Caco-2 (cell line): Measurements from ENCODE around the gene LARP4. TPM values are rescaled to one million over a fixed set of nuclear protein-coding genes. Genes with fewer than 3 reads are reported as not detected.
A peak's percentile ranks its signal among the peaks of the same experiment; 100 is the strongest.

Experiments
- BruUV-seq: library from RNA; stranded (reverse); fragments of 400-500 nt; replicated peaks from 2 replicates; lab custom pipeline; 2021; lab: Mats Ljungman, UMichigan
- CTCF ChIA-PET: fragments of 300-600 bp; sonication (Branson Sonifier 250); formaldehyde crosslinking; loops from one replicate; lab custom pipeline; 2022; ENCODE audit warnings: antibody characterized with exemption; lab: Charles Lee
- POLR2A ChIA-PET: fragments of 300-600 bp; sonication (Branson Sonifier 250); formaldehyde crosslinking; loops from one replicate; lab custom pipeline; 2022; ENCODE audit warnings: antibody characterized with exemption; lab: Charles Lee
- DNase-seq, 2 experiments: peaks; one replicate each; pipeline versions ENCODE4 v3.0.0 to v3.0.0-alpha.2; 2020 to 2022
- H3K27me3 ChIP-seq: replicated peaks from 2 replicates; pipeline ENCODE4 v1.6.0; 2011; ENCODE audit warnings: low read length; ENCODE audit not compliant: control insufficient read depth, insufficient read depth
- H3K36me3 ChIP-seq: 2 replicates; pipeline ENCODE4 v1.5.1; 2011; ENCODE audit warnings: low read length; ENCODE audit not compliant: control insufficient read depth, insufficient read depth
- H3K4me1 ChIP-seq: fragments of 250-450 bp; sonication (Bioruptor Pico); 2 replicates; pipeline ENCODE4 v1.5.1; 2020; ENCODE audit warnings: mild to moderate bottlenecking
- H3K4me3 ChIP-seq: 2 replicates; pipeline ENCODE4 v1.5.1; 2011; ENCODE audit warnings: low read depth, mild to moderate bottlenecking, control low read depth, low read length
- H3K9me3 ChIP-seq: fragments of 250-450 bp; sonication (Bioruptor Pico); 2 replicates; pipeline ENCODE4 v1.5.1; 2020; ENCODE audit warnings: mild to moderate bottlenecking, moderate library complexity
- H3K27ac Mint-ChIP-seq: one replicate; pipeline ENCODE4 v1.8.0; 2022; ENCODE audit warnings: mixed read lengths; ENCODE audit not compliant: unreplicated experiment
- H3K27me3 Mint-ChIP-seq: one replicate; pipeline ENCODE4 v1.8.0; 2022; ENCODE audit warnings: mixed read lengths; ENCODE audit not compliant: insufficient read depth, unreplicated experiment
- H3K36me3 Mint-ChIP-seq: one replicate; pipeline ENCODE4 v1.8.0; 2022; ENCODE audit warnings: mild to moderate bottlenecking, mixed read lengths; ENCODE audit not compliant: insufficient read depth, unreplicated experiment
- H3K4me1 Mint-ChIP-seq: one replicate; pipeline ENCODE4 v1.8.0; 2022; ENCODE audit warnings: low read depth, mixed read lengths; ENCODE audit not compliant: unreplicated experiment
- H3K4me3 Mint-ChIP-seq: one replicate; pipeline ENCODE4 v1.8.0; 2022; ENCODE audit warnings: mild to moderate bottlenecking, moderate library complexity, mixed read lengths; ENCODE audit not compliant: unreplicated experiment
- H3K9me3 Mint-ChIP-seq: one replicate; pipeline ENCODE4 v1.8.0; 2022; ENCODE audit warnings: mixed read lengths; ENCODE audit not compliant: unreplicated experiment
- CTCF ChIP-seq, 2 experiments: fragments of 200-600 bp in 1 of 2; IDR thresholded peaks; 1 replicate in 1 of 2; 2 replicates in 1 of 2; pipeline versions ENCODE4 v1.5.1 to v1.8.0; 2011 to 2022; ENCODE audit warnings: antibody characterized with exemption in 1 of 2, control low read depth in 1 of 2, inconsistent platforms in 1 of 2, low read depth in 1 of 2, low read length in 1 of 2, mild to moderate bottlenecking in 1 of 2, moderate library complexity in 1 of 2; ENCODE audit not compliant: insufficient read depth in 1 of 2, severe bottlenecking in 1 of 2, unreplicated experiment in 1 of 2
- intact Hi-C: fragments of 100-400 bp; cut with micrococcal nuclease; formaldehyde crosslinking; loops from one replicate; pipeline ENCODE4 v1.10.0; 2022; ENCODE audit not compliant: unreplicated experiment
- total RNA-seq: library from RNA; stranded (reverse); gene quantifications from 2 replicates; pipeline ENCODE4 v1.2.3, GENCODE V29; 2022

The LARP4 gene
- total RNA-seq, 1 experiment from 2014 or later, result 115 TPM

GRCh38 chr12:50523772-50524171 is 123.1 kb downstream of the LARP4 start:
- intact Hi-C loops, result no loop called here
- Mint-ChIP-seq H3K27ac (no peak overlapping the region), H3K4me1 (peaks cover 25% of the 10 kb centered on the region), H3K36me3 (peaks cover 15% of the 10 kb centered on the region), H3K27me3 (no peaks in the 10 kb centered on the region), H3K9me3 (no peaks in the 10 kb centered on the region), H3K4me3 (no peak overlapping the region)
- H3K27me3 ChIP-seq, result no peaks in the 10 kb centered on the region
- no peak for DNase-seq
- TSS peak; percentile 6 for BruUV-seq
- no peaks in the 10 kb centered on the region for H3K9me3 ChIP-seq
- H3K36me3 ChIP-seq, result no peaks in the 10 kb centered on the region; the same call in 1 of the 2 replicates
- peaks cover 24% of the 10 kb centered on the region for H3K4me1 ChIP-seq
- ChIA-PET CTCF (interaction anchor here (0.6 to 1.0 kb wide), 2 partner anchors 14 to 18 kb away, joined by 3 to 4 read pairs; no protein-coding TSS in a partner anchor), POLR2A (no interaction called here)
- no peak for TF ChIP-seq CTCF (IDR thresholded peaks at IDR 0.05; ENCODE audit: insufficient read depth in 1 of 2, low read depth in 1 of 2, low read length in 1 of 2, severe bottlenecking in 1 of 2, unreplicated experiment in 1 of 2)
- no peak overlapping the region for H3K4me3 ChIP-seq

DNA sequence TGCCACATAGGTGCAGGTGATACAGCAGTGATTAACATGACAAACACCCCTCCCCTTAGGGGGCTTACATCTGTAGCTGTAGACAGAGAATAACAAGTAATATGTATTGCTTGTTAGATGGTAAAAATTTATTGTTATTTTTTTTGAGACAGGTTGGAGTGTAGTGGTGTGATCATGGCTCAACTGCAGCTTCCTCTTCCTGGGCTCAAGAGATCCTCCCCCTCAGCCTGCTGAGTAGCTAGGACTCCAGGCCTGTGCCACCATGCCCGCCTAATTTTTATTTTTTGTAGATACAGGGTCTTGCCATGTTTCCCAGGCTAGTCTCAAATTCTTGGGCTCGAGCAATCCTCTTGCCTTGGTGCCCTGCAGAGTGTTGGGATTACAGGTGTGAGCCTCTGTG is 123.9 kb downstream of the LARP4 start:
- Mint-ChIP-seq H3K4me1 (peaks cover 27% of the 10 kb centered on the region), H3K9me3 (no peaks in the 10 kb centered on the region), H3K27me3 (no peaks in the 10 kb centered on the region), H3K27ac (no peak overlapping the region), H3K36me3 (peaks cover 15% of the 10 kb centered on the region), H3K4me3 (no peak overlapping the region)
- DNase-seq, result no peak
- H3K4me1 ChIP-seq, result peaks cover 24% of the 10 kb centered on the region
- CTCF ChIA-PET, result no interaction called here
- no peak for TF ChIP-seq CTCF (IDR thresholded peaks at IDR 0.05; ENCODE audit: insufficient read depth in 1 of 2, low read depth in 1 of 2, low read length in 1 of 2, severe bottlenecking in 1 of 2, unreplicated experiment in 1 of 2)
- intact Hi-C loops, result no loop called here
- no TSS peak for BruUV-seq
- H3K4me3 ChIP-seq, result no peak overlapping the region
- no peaks in the 10 kb centered on the region for H3K27me3 ChIP-seq
- no peaks in the 10 kb centered on the region; the same call in 1 of the 2 replicates for H3K36me3 ChIP-seq
- no peaks in the 10 kb centered on the region for H3K9me3 ChIP-seq
- POLR2A ChIA-PET, result no interaction called here

GRCh38 chr12:50525422-50525821 is 124.7 kb downstream of the LARP4 start:
- Mint-ChIP-seq H3K27ac (peak overlapping the region; percentile 48), H3K9me3 (no peaks in the 10 kb centered on the region), H3K36me3 (peaks cover 15% of the 10 kb centered on the region), H3K4me1 (peaks cover 27% of the 10 kb centered on the region), H3K27me3 (no peaks in the 10 kb centered on the region), H3K4me3 (no peak overlapping the region)
- ChIA-PET POLR2A (interaction anchor here (0.7 kb wide), 1 partner anchor 15 kb away, joined by 6 read pairs; no protein-coding TSS in a partner anchor), CTCF (interaction anchor here (0.6 kb wide), 1 partner anchor 56 kb away, joined by 3 read pairs; no protein-coding TSS in a partner anchor)
- TF ChIP-seq CTCF (IDR thresholded peaks at IDR 0.05; ENCODE audit: insufficient read depth in 1 of 2, low read depth in 1 of 2, low read length in 1 of 2, severe bottlenecking in 1 of 2, unreplicated experiment in 1 of 2), result no peak
- Histone ChIP-seq H3K4me3 (no peak overlapping the region), H3K9me3 (no peaks in the 10 kb centered on the region), H3K4me1 (peaks cover 27% of the 10 kb centered on the region), H3K36me3 (no peaks in the 10 kb centered on the region), H3K27me3 (no peaks in the 10 kb centered on the region)
- DNase-seq, result no peak
- intact Hi-C loops, result no loop called here
- no TSS peak for BruUV-seq
